SK-N-SH treated with all-trans-retinoic acid at 6 μM for 48 hours (cell line): Measurements from ENCODE around the gene GNPTG.
A peak's percentile ranks its signal among the peaks of the same experiment; 100 is the strongest.

ENCODE experiments used
- ARNTL ChIP-seq: fragments of 450-650 bp; formaldehyde crosslinking; IDR thresholded peaks from 2 replicates; pipeline ENCODE4 v1.5.0; 2020; ENCODE audit warnings: low read depth, mild to moderate bottlenecking, moderate library complexity, borderline replicate concordance
- CREB5 ChIP-seq: fragments of 250-450 bp; sonication (Bioruptor Pico); IDR thresholded peaks from 2 replicates; pipeline ENCODE4 v1.5.1; 2020; ENCODE audit warnings: low read depth, mild to moderate bottlenecking, moderate library complexity
- CSRNP3 ChIP-seq: fragments of 250-450 bp; sonication (Bioruptor Pico); IDR thresholded peaks from 2 replicates; pipeline ENCODE4 v1.5.1; 2021; ENCODE audit warnings: mild to moderate bottlenecking, moderate library complexity
- GLIS3 ChIP-seq: fragments of 250-450 bp; sonication (Bioruptor Pico); IDR thresholded peaks from 2 replicates; pipeline ENCODE4 v1.5.0; 2020; ENCODE audit warnings: mild to moderate bottlenecking, moderate library complexity
- OSR1 ChIP-seq: fragments of 250-450 bp; sonication (Bioruptor Pico); IDR thresholded peaks from 2 replicates; pipeline ENCODE4 v1.8.0; 2022; ENCODE audit warnings: moderate library complexity, mild to moderate bottlenecking, inconsistent platforms
- PATZ1 ChIP-seq: fragments of 250-450 bp; sonication (Bioruptor Pico); IDR thresholded peaks from 2 replicates; pipeline ENCODE4 v1.8.0; 2020; ENCODE audit warnings: mild to moderate bottlenecking, moderate library complexity, borderline replicate concordance
- RARB ChIP-seq: fragments of 250-450 bp; sonication (Bioruptor Pico); IDR thresholded peaks from 2 replicates; pipeline ENCODE4 v1.8.0; 2021; ENCODE audit warnings: mild to moderate bottlenecking, moderate library complexity
- SNAI2 ChIP-seq: fragments of 250-450 bp; sonication (Bioruptor Pico); IDR thresholded peaks from 2 replicates; pipeline ENCODE4 v1.5.0; 2020; ENCODE audit warnings: mild to moderate bottlenecking, moderate library complexity
- TOX ChIP-seq: fragments of 250-450 bp; sonication (Bioruptor Pico); IDR thresholded peaks from 2 replicates; pipeline ENCODE4 v1.8.0; 2021; ENCODE audit warnings: mild to moderate bottlenecking, moderate library complexity, borderline replicate concordance
- TSHZ2 ChIP-seq: fragments of 250-450 bp; sonication (Bioruptor Pico); IDR thresholded peaks from 2 replicates; pipeline ENCODE4 v1.5.0; 2020; ENCODE audit warnings: mild to moderate bottlenecking, moderate library complexity
- ZC3H10 ChIP-seq: fragments of 250-450 bp; sonication (Bioruptor Pico); IDR thresholded peaks from 2 replicates; pipeline ENCODE4 v1.5.1; 2021; ENCODE audit warnings: mild to moderate bottlenecking, moderate library complexity
- ZFP3 ChIP-seq: fragments of 250-450 bp; sonication (Bioruptor Pico); IDR thresholded peaks from 2 replicates; pipeline ENCODE4 v1.5.0; 2020; ENCODE audit warnings: mild to moderate bottlenecking, moderate library complexity
- ZNF565 ChIP-seq: fragments of 450-650 bp; formaldehyde crosslinking; conservative IDR thresholded peaks from 2 replicates; pipeline ENCODE4 v1.5.0; 2020; ENCODE audit warnings: low read depth, mild to moderate bottlenecking, moderate library complexity
- ZNF70 ChIP-seq: fragments of 450-650 bp; formaldehyde crosslinking; IDR thresholded peaks from 2 replicates; pipeline ENCODE4 v1.5.0; 2020; ENCODE audit warnings: mild to moderate bottlenecking, moderate library complexity

- TF ChIP-seq ZNF70 (CRISPR knock-in tag), result no peak
- TF ChIP-seq PATZ1 (CRISPR knock-in tag), result peak; percentile 59; the same call in 1 of the 2 replicates
- TF ChIP-seq ZFP3 (CRISPR knock-in tag), result no peak
- no peak for TF ChIP-seq RARB (CRISPR knock-in tag)
- TF ChIP-seq GLIS3 (CRISPR knock-in tag), result no peak
- TF ChIP-seq OSR1 (CRISPR knock-in tag), result no peak
- TF ChIP-seq TSHZ2 (CRISPR knock-in tag), result no peak
- TF ChIP-seq ARNTL, result no peak
- TF ChIP-seq ZNF565 (CRISPR knock-in tag), result no peak
- TF ChIP-seq CSRNP3 (CRISPR knock-in tag), result no peak
- no peak for TF ChIP-seq ZC3H10 (CRISPR knock-in tag)
- TF ChIP-seq SNAI2 (CRISPR knock-in tag), result no peak
- no peak for TF ChIP-seq TOX (CRISPR knock-in tag)
- TF ChIP-seq CREB5, result no peak
Measured at GRCh38 chr16:1309888-1310831, 41.6 kb upstream of the GNPTG start.
